Astrocyte (in vitro differentiated cells and primary cell): ENCODE data around the gene WDR7. TPM values are rescaled to one million over a fixed set of nuclear protein-coding genes. Genes with fewer than 3 reads are reported as not detected.

Source experiments
- DNase-seq: peaks from one replicate; pipeline ENCODE4 v3.0.0-alpha.2; 2010; ENCODE audit warnings: low read depth
- FAIRE-seq: peaks from 2 replicates; lab custom pipeline; 2011; peaks lifted over from hg19 to GRCh38; lab: Jason Lieb, UNC
- H2AFZ ChIP-seq: 2 replicates; pipeline ENCODE4 v1.6.0; 2012; ENCODE audit warnings: low read depth, low read length, inconsistent platforms
- H3K27ac ChIP-seq: 2 replicates; pipeline ENCODE4 v1.5.1; 2011; ENCODE audit warnings: low read depth, low read length, inconsistent platforms
- H3K27me3 ChIP-seq: 2 replicates; pipeline ENCODE4 v1.6.0; 2011; ENCODE audit warnings: low read length, inconsistent platforms; ENCODE audit not compliant: insufficient read depth
- H3K36me3 ChIP-seq: 2 replicates; pipeline ENCODE4 v1.5.1; 2011; ENCODE audit warnings: low read length, inconsistent platforms; ENCODE audit not compliant: insufficient read depth
- H3K4me1 ChIP-seq: 2 replicates; pipeline ENCODE4 v1.5.1; 2011; ENCODE audit warnings: low read length, inconsistent platforms; ENCODE audit not compliant: insufficient read depth
- H3K4me2 ChIP-seq: 2 replicates; pipeline ENCODE4 v1.6.0; 2012; ENCODE audit warnings: low read length, inconsistent platforms
- H3K4me3 ChIP-seq: 2 replicates; pipeline ENCODE4 v1.5.1; 2011; ENCODE audit warnings: low read depth, mild to moderate bottlenecking, low read length, inconsistent platforms; ENCODE audit not compliant: insufficient read depth
- H3K79me2 ChIP-seq: 2 replicates; pipeline ENCODE4 v1.6.0; 2012; ENCODE audit warnings: mild to moderate bottlenecking, low read length, inconsistent platforms; ENCODE audit not compliant: insufficient read depth
- H3K9ac ChIP-seq: 2 replicates; pipeline ENCODE4 v1.6.0; 2012; ENCODE audit warnings: mild to moderate bottlenecking, low read length, inconsistent platforms
- H3K9me3 ChIP-seq: 2 replicates; pipeline ENCODE4 v1.5.1; 2012; ENCODE audit warnings: low read depth, mild to moderate bottlenecking, low read length, inconsistent platforms; ENCODE audit not compliant: insufficient read depth
- H4K20me1 ChIP-seq: 2 replicates; pipeline ENCODE4 v1.6.0; 2012; ENCODE audit warnings: low read length, inconsistent platforms; ENCODE audit not compliant: insufficient read depth
- H3K27ac Mint-ChIP-seq: one replicate; pipeline ENCODE4 v1.8.0; 2021; ENCODE audit warnings: mild to moderate bottlenecking, mixed read lengths; ENCODE audit not compliant: unreplicated experiment
- H3K27me3 Mint-ChIP-seq: one replicate; pipeline ENCODE4 v1.8.0; 2021; ENCODE audit warnings: low read depth, mixed read lengths; ENCODE audit not compliant: unreplicated experiment
- H3K36me3 Mint-ChIP-seq: one replicate; pipeline ENCODE4 v1.8.0; 2021; ENCODE audit warnings: low read depth, mixed read lengths; ENCODE audit not compliant: unreplicated experiment
- H3K4me1 Mint-ChIP-seq: one replicate; pipeline ENCODE4 v1.8.0; 2021; ENCODE audit warnings: low read depth, mixed read lengths; ENCODE audit not compliant: unreplicated experiment
- H3K4me3 Mint-ChIP-seq: one replicate; pipeline ENCODE4 v1.8.0; 2021; ENCODE audit warnings: mild to moderate bottlenecking, moderate library complexity, mixed read lengths; ENCODE audit not compliant: unreplicated experiment
- H3K9me3 Mint-ChIP-seq: one replicate; pipeline ENCODE4 v1.8.0; 2021; ENCODE audit warnings: mild to moderate bottlenecking, mixed read lengths; ENCODE audit not compliant: unreplicated experiment
- CTCF ChIP-seq: IDR thresholded peaks from 2 replicates; pipeline ENCODE4 v1.5.1; 2011; ENCODE audit warnings: low read depth, mild to moderate bottlenecking, inconsistent platforms, low read length, moderate library complexity; ENCODE audit not compliant: insufficient read depth
- EZH2 ChIP-seq: IDR thresholded peaks from 2 replicates; pipeline ENCODE4 v1.6.1; 2012; ENCODE audit warnings: mild to moderate bottlenecking, low read length, inconsistent platforms; ENCODE audit not compliant: insufficient read depth
- total RNA-seq: library from RNA; stranded (reverse); gene quantifications from 2 replicates; pipeline ENCODE4 v1.2.1, GENCODE V29; 2021

Gene WDR7
- total RNA-seq, 1 donor from 2014 or later: 16.9 TPM

- Mint-ChIP-seq H3K27ac (no peak overlapping the region), H3K36me3 (no peaks in the 10 kb centered on the region)
- no peak overlapping the region for H3K27ac ChIP-seq
Observed at GRCh38 chr18:56728741-56729140, 77.6 kb downstream of the WDR7 start.

GRCh38 chr18:56738184-56738583 is 87.0 kb downstream of the WDR7 start:
- H3K27ac Mint-ChIP-seq: no peak overlapping the region
- H3K4me3 ChIP-seq: no peak overlapping the region
- no peaks in the 10 kb centered on the region for H3K9me3 Mint-ChIP-seq
- TF ChIP-seq CTCF (no peak), EZH2 (no peak)
- H3K27me3 Mint-ChIP-seq: no peaks in the 10 kb centered on the region
- H3K27ac ChIP-seq: no peak overlapping the region
- H3K4me3 Mint-ChIP-seq: no peak overlapping the region
- H3K9me3 ChIP-seq: no peaks in the 10 kb centered on the region
- no peaks in the 10 kb centered on the region for H3K36me3 ChIP-seq
- DNase-seq: no peak
- no peak overlapping the region for H3K9ac ChIP-seq
- no peaks in the 10 kb centered on the region for H4K20me1 ChIP-seq
- no peak overlapping the region for H2AFZ ChIP-seq
- no peaks in the 10 kb centered on the region for H3K27me3 ChIP-seq
- no peak for FAIRE-seq
- no peaks in the 10 kb centered on the region for H3K79me2 ChIP-seq
- no peaks in the 10 kb centered on the region for H3K4me1 ChIP-seq
- H3K36me3 Mint-ChIP-seq: no peaks in the 10 kb centered on the region
- H3K4me2 ChIP-seq: no peak overlapping the region
- H3K4me1 Mint-ChIP-seq: no peaks in the 10 kb centered on the region

More at GRCh38 chr18:56728741-56729140, 77.6 kb downstream of the WDR7 start:
- H2AFZ ChIP-seq: no peak overlapping the region
- no peak overlapping the region for H3K4me2 ChIP-seq
- FAIRE-seq (no peak), DNase-seq (no peak)
- H3K4me3 ChIP-seq: no peak overlapping the region
- H3K79me2 ChIP-seq: no peaks in the 10 kb centered on the region
- no peak overlapping the region for H3K4me3 Mint-ChIP-seq
- no peaks in the 10 kb centered on the region for H3K4me1 Mint-ChIP-seq
- peaks cover 2% of the 10 kb centered on the region for H3K9me3 Mint-ChIP-seq
- no peaks in the 10 kb centered on the region for H3K27me3 Mint-ChIP-seq
- H3K4me1 ChIP-seq: no peaks in the 10 kb centered on the region
- no peaks in the 10 kb centered on the region for H3K9me3 ChIP-seq
- TF ChIP-seq EZH2 (no peak), CTCF (no peak)
- H3K27me3 ChIP-seq: no peaks in the 10 kb centered on the region
- no peaks in the 10 kb centered on the region for H4K20me1 ChIP-seq
- H3K9ac ChIP-seq: no peak overlapping the region
- H3K36me3 ChIP-seq: no peaks in the 10 kb centered on the region

- Mint-ChIP-seq H3K36me3 (no peaks in the 10 kb centered on the region), H3K9me3 (no peaks in the 10 kb centered on the region), H3K4me1 (no peaks in the 10 kb centered on the region), H3K27ac (no peak overlapping the region), H3K4me3 (no peak overlapping the region), H3K27me3 (no peaks in the 10 kb centered on the region)
- DNase-seq (no peak), FAIRE-seq (no peak)
- Histone ChIP-seq H3K4me1 (no peaks in the 10 kb centered on the region), H3K9ac (no peak overlapping the region), H2AFZ (no peak overlapping the region), H3K9me3 (no peaks in the 10 kb centered on the region), H4K20me1 (no peaks in the 10 kb centered on the region), H3K36me3 (no peaks in the 10 kb centered on the region), H3K4me3 (no peak overlapping the region), H3K27ac (no peak overlapping the region), H3K4me2 (no peak overlapping the region), H3K79me2 (no peaks in the 10 kb centered on the region), H3K27me3 (no peaks in the 10 kb centered on the region)
- TF ChIP-seq EZH2 (no peak), CTCF (no peak)
Observed at GRCh38 chr18:56739731-56740130, 88.6 kb downstream of the WDR7 start.
